ENCODE measurements around the gene AFF1. TPM values are rescaled to one million over a fixed set of nuclear protein-coding genes. Genes with fewer than 3 reads are reported as not detected.
A peak's percentile ranks its signal among the peaks of the same experiment; 100 is the strongest.
"Not testable (repeated sequence)": the region's sequence is repeated elsewhere in the genome, so short reads cannot be mapped to it uniquely, and the experiment has no call there.

The AFF1 gene
- total RNA-seq, 1 donor from 2014 or later = 73.3 TPM

DNA sequence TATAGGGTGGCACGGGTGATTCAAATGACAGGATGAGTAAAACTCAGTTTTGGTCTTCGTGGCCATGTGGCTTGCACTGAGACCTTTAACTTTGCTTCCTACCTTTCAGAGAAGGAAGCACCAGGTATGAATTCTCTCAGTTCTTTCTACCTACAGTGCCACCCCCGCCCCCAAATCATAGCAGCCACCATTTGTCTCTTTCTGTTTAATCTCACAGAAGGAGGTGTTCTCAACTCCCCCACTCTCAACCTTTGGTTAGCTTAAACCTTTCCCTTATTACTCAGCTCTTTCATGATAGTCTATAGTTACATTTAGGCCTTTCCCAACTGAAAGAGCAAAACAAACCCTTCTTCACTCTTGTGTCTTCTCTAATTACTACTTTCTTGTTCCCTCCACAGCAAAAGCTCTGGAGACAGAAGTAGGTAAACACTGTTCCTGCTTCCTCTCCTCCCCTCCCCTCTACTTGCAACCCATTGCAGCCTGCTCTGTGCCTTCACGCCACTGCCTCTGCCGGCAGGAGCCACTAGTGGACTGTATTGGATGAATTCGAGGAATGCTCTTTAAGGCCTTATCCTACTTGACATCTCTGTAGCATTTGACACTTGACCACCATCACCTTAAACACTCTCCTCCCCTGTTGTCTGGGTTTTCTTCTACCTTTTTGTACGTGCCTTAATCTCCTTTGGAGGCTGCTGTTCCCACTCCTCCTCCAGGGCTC is 123.7 kb downstream of the AFF1 start:
- intact Hi-C loops (cut with DNase I) = loop anchor here (5.0 kb wide), 2 partner anchors 34 to 51 kb away; no protein-coding TSS in a partner anchor
- ATAC-seq = peak; percentile 42

DNA sequence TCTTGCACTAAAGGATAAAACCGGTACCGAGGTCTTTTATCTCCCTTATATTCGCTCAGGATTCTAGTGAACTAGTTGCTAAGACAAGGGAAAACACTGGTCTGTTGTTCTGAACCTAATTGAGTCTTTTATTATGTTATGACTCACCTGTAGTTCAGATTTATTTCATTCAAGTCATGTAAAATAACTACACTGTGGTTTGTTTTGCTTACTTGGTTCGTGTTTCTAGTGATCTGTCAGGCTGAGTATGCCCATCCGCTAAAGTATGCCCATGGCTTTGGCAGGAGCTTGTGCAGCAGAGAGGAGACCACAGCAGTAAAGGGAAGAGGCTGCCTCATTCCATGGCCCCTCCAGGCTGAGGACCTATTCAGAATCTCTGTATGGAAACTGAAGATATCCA is 126.1 kb downstream of the AFF1 start:
- ATAC-seq = no peak
- intact Hi-C loops (cut with DNase I) = no loop called here
- DNase-seq (ENCODE audit: missing footprints) = no peak

More for the DNA sequence above, 123.7 kb downstream of the AFF1 start:
- no peak for DNase-seq (ENCODE audit: missing footprints)

DNA sequence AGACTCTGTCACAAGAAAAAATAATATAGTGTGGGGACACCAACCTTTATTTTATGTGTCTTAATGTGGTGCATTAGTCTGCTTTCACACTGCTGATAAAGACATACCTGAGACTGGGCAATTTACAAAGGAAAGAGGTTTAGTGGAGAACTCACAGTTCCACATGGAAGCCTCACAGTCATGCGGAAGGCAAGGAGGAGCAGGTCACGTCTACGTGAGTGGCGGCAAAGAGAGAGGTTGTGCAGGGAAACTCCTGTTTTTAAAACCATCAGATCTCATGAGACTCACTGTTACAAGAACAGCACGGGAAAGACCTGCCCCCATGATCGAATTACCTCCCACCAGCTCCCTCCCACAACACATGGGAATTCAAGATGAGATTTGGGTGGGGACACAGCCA is 130.2 kb downstream of the AFF1 start:
- no peak for ATAC-seq
- DNase-seq (ENCODE audit: missing footprints) = no peak
- intact Hi-C loops (cut with DNase I) = no loop called here

DNA sequence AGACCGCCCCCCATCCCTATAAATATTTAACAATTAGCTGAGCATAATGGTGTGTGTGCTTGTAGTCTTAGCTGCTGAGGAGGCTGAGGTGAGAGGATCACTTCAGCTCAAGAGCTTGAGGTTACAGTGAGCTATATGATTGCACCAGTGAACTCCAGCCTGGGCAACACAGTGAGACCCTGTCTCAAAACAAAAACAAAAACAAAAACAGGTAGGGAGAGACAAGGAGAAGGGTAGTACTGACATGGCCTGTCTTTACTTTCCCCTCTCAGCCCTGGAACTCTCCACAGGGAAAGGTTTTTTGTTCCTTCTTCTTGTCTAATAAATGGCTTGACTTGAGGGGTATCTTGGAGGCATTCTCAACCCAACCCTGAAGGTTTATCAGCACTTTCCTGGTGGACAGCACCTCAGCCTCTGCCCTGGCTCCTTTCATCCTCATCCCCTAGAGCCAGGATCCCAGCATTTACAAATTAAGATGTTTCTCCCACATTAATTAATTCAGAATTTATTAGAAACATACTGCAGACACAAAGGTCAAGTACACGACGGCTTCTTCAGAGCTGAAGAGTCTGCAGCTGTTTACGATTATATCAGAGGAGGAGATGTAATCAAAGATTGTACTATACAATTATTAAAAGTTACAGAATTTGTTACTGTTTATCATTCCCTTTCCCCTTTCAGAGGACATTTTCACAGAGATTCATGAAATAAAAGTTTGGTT is 131.8 kb downstream of the AFF1 start:
- DNase-seq (ENCODE audit: missing footprints) (no peak), ATAC-seq (no peak)
- intact Hi-C loops (cut with DNase I) = no loop called here

DNA sequence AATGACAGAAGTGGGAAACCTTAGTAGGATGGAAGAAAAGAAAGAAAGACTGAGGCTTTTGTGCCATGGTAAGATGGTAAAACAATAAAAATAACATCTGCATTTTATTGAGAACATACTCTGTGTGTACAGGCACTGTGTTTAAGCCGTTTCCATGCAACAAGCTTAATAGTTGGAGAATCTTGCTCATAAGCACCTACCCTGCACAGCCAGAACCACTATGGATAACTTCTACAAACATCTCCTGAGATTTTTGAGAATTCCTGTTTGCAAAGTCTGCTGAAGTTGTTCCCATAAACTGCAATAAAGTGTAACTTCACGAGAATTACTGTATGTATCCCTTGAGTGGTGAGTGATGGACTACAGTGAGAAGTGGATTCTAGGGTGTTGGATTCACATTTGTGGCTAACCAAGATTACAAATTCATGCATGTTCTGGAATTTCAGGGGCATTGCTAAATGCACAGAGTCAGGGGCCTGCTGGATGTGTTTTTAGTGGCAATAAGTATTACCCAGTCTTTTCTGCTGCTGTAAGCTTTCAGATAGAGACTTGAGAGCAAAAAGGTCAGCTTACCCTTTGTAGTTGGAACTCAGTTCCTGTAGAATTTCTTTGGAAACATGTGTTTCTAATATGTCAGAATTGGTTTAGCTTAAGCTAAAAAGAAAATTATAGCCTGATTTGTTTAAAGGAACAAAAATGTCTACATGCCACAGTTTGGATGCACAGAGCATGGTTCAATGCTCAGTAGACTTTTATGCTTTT is 132.5 kb downstream of the AFF1 start:
- no peak for DNase-seq (ENCODE audit: missing footprints)
- intact Hi-C loops (cut with DNase I) = no loop called here
- no peak for ATAC-seq

- DNase-seq (ENCODE audit: missing footprints) (no peak), ATAC-seq (peak; percentile 82)
- intact Hi-C loops (cut with DNase I) = no loop called here
Measured at GRCh38 chr4:87068583-87069021, 133.8 kb downstream of the AFF1 start.

GRCh38 chr4:87069037-87069742 is 134.4 kb downstream of the AFF1 start:
- intact Hi-C loops (cut with DNase I) = no loop called here
- no peak for DNase-seq (ENCODE audit: missing footprints)
- no peak for ATAC-seq

- no peak for DNase-seq (ENCODE audit: missing footprints)
- ATAC-seq = no peak
- intact Hi-C loops (cut with DNase I) = no loop called here
Measured at GRCh38 chr4:87071401-87071800, 136.6 kb downstream of the AFF1 start.

GRCh38 chr4:87072545-87072944 is 137.7 kb downstream of the AFF1 start:
- DNase-seq (ENCODE audit: missing footprints); ATAC-seq; intact Hi-C loops (cut with DNase I): not testable (repeated sequence)

GRCh38 chr4:87073199-87074120 is 138.6 kb downstream of the AFF1 start:
- ATAC-seq (no peak), DNase-seq (ENCODE audit: missing footprints) (peak; percentile 71)
- intact Hi-C loops (cut with DNase I) = no loop called here

DNA sequence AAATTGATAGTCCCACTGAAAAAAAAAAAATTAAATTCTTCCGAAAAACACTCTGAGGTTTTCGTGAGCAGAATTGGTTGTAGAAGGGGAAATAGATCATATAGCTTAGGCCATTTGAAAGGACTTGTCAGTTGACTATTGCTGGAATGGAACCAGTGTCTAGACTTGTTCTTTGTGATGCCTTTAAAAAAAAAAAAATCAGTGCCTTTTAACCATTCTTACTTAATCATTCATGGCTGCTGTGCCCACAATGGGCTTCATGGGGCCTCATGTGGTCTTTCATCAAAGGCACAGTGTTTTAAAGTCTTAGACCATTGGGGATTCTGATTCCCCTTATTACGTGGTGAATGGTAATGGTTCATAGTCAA is 139.3 kb downstream of the AFF1 start:
- intact Hi-C loops (cut with DNase I) = no loop called here
- ATAC-seq = no peak

DNA sequence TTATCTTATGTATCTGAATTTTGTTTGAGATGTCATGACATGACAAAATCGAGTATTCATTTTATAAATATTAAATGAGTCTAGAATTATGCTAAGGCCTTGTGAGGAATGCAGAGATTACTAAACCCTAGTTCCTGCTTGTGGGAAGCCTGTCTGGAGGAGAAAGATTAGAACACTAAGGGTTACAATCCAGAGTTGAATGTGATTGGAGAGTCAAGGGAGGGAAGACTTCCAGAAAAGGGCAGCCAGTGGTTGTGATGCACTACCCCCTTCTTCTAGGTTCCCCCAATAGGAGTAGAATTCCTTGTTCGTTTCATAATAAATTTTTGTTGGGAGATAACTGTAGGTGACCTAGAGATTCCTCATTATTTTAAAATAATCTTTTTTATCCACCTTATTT is 141.1 kb downstream of the AFF1 start:
- DNase-seq (ENCODE audit: missing footprints) (no peak), ATAC-seq (no peak)
- intact Hi-C loops (cut with DNase I) = loop anchor here (5.0 kb wide), 2 partner anchors 49 to 69 kb away; no protein-coding TSS in a partner anchor

More for the DNA sequence above, 139.3 kb downstream of the AFF1 start:
- DNase-seq (ENCODE audit: missing footprints) = no peak

DNA sequence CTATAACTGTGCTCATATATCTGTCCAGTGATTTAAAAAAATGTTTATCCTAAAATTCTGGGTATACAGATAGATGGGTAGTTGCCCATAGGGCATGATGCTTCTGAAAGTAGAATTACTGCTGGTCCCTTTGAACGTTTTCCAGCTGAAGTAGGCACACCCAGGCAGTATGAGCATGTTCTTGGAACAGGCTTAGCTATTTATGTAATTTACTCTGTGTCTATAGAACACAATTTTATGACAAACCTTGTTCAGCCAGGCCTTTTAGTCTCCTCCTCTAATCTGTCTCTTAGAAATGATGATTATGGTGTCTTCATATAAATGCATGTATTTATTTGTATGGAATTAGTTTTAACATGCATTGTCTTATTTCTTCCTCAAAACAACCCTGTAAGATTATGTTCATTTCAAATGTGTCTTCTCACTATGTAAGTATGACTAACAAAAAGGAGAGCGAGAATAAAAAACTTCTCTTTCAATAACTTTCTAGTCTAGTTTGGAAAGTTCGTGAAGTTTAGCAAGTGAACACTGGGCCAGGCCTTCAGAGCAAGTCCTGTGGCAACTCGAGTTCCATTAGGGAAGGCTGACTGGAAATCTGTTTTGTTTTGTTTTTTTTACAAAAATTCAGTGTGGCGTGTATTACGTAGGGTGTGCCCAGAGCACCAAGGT is 142.0 kb downstream of the AFF1 start:
- intact Hi-C loops (cut with DNase I) = loop anchor here (5.0 kb wide), 2 partner anchors 50 to 70 kb away; no protein-coding TSS in a partner anchor
- no peak for ATAC-seq
- DNase-seq (ENCODE audit: missing footprints) = no peak

GRCh38 chr4:87077914-87078585 is 143.2 kb downstream of the AFF1 start:
- DNase-seq (ENCODE audit: missing footprints) = no peak
- intact Hi-C loops (cut with DNase I) = loop anchor here (5.0 kb wide), 2 partner anchors 51 to 71 kb away; no protein-coding TSS in a partner anchor

GRCh38 chr4:87078987-87079486 is 144.2 kb downstream of the AFF1 start:
- ATAC-seq = peak; percentile 81
- intact Hi-C loops (cut with DNase I) = loop anchor here (5.0 kb wide), 2 partner anchors 52 to 72 kb away; no protein-coding TSS in a partner anchor
- no peak for DNase-seq (ENCODE audit: missing footprints)

More at GRCh38 chr4:87077914-87078585, 143.2 kb downstream of the AFF1 start:
- ATAC-seq = no peak

DNA sequence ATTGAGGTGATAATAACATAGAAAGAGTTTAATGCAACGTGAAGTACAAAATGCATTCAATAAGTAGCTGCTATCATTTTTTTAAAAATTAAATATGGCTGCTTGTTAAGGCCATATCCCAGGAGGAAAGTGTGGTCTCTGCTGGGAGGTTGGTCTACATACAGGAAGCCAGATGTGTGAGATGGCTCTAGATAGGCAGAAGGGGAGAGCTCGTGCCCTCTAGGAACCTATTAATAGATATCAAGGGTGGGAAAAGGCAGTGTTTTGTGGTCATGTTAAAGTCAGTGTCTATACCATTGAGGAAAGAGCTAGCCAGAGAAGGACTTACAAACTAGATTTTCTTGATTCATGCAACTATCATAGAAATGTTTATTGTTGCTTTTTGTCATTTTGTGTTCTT is 145.2 kb downstream of the AFF1 start:
- no peak for DNase-seq (ENCODE audit: missing footprints)
- ATAC-seq = no peak
- intact Hi-C loops (cut with DNase I) = loop anchor here (5.0 kb wide), 2 partner anchors 53 to 73 kb away; no protein-coding TSS in a partner anchor

Data from Right ventricle myocardium inferior (tissue), 1 donor.